Panc1 (cell line): ENCODE data around the gene ARSI. TPM values are rescaled to one million over a fixed set of nuclear protein-coding genes. Genes with fewer than 3 reads are reported as not detected.

ENCODE experiments used
- ATAC-seq: fragments of 200-7000 bp; cut with Tn5 transposase; 2 replicates; pipeline ENCODE4 v1.9.1; 2020; ENCODE audit warnings: mild to moderate bottlenecking, moderate library complexity
- BruUV-seq: library from RNA; stranded (reverse); fragments of 400-500 nt; replicated peaks from 2 replicates; lab custom pipeline; 2021; lab: Mats Ljungman, UMichigan
- CTCF ChIA-PET: fragments of 300-600 bp; sonication (Branson Sonifier 250); formaldehyde crosslinking; loops from one replicate; lab custom pipeline; 2022; ENCODE audit warnings: antibody characterized with exemption; lab: Charles Lee
- POLR2A ChIA-PET: fragments of 300-600 bp; sonication (Branson Sonifier 250); formaldehyde crosslinking; loops from one replicate; lab custom pipeline; 2022; ENCODE audit warnings: antibody characterized with exemption; lab: Charles Lee
- DNase-seq: peaks from one replicate; pipeline ENCODE4 v3.0.0-alpha.2; 2010; ENCODE audit warnings: low read depth, low spot score
- H3K27ac ChIP-seq: 2 replicates; pipeline ENCODE4 v1.5.1; 2011; ENCODE audit warnings: mild to moderate bottlenecking, low read length, inconsistent platforms
- H3K27me3 ChIP-seq: fragments of 200-500 bp; sonication (Bioruptor generic); 2 replicates; pipeline ENCODE4 v1.6.0; 2014; ENCODE audit warnings: low read length, inconsistent platforms; ENCODE audit not compliant: control insufficient read depth, insufficient read depth
- H3K36me3 ChIP-seq: fragments of 200-500 bp; sonication (Bioruptor generic); 2 replicates; pipeline ENCODE4 v1.5.1; 2014; ENCODE audit warnings: inconsistent platforms, mild to moderate bottlenecking, low read length, moderate library complexity; ENCODE audit not compliant: control insufficient read depth, insufficient read depth
- H3K4me1 ChIP-seq: 2 replicates; pipeline ENCODE4 v1.5.1; 2011; ENCODE audit warnings: inconsistent platforms, mild to moderate bottlenecking, low read length, moderate library complexity; ENCODE audit not compliant: control insufficient read depth, insufficient read depth
- H3K4me3 ChIP-seq, 2 experiments: 2 replicates each; pipeline ENCODE4 v1.5.1; 2011 to 2012; ENCODE audit warnings: low read depth in 2 of 2, low read length in 2 of 2, mild to moderate bottlenecking in 2 of 2, inconsistent platforms in 1 of 2, moderate library complexity in 1 of 2
- H3K9me3 ChIP-seq: fragments of 200-500 bp; sonication (Bioruptor generic); 2 replicates; pipeline ENCODE4 v1.5.1; 2014; ENCODE audit warnings: low read depth, mild to moderate bottlenecking, inconsistent platforms, low read length, moderate library complexity; ENCODE audit not compliant: control insufficient read depth, insufficient read depth
- POLR2AphosphoS5 ChIP-seq: IDR thresholded peaks from 2 replicates; pipeline ENCODE4 v1.6.1; 2012; ENCODE audit warnings: mild to moderate bottlenecking, low read depth, low read length, moderate library complexity
- SIN3A ChIP-seq: IDR thresholded peaks from 2 replicates; pipeline ENCODE4 v1.6.1; 2012; ENCODE audit warnings: low read depth, mild to moderate bottlenecking, low read length, moderate library complexity, borderline replicate concordance; ENCODE audit not compliant: insufficient read depth
- TCF7L2 ChIP-seq: IDR thresholded peaks from 2 replicates; pipeline ENCODE4 v1.6.1; 2011; ENCODE audit warnings: mild to moderate bottlenecking, low read depth, low read length, inconsistent platforms
- in situ Hi-C: cut with HindIII; loops from 2 replicates; pipeline ENCODE4 v1.10.0; 2016; ENCODE audit warnings: low sequenced_read_pairs, low pct_unique_long_range_greater_than_20kb
- intact Hi-C: fragments of 100-400 bp; cut with micrococcal nuclease; formaldehyde crosslinking; loops from one replicate; pipeline ENCODE4 v1.10.0; 2022; ENCODE audit not compliant: unreplicated experiment
- total RNA-seq: library from RNA; stranded (reverse); gene quantifications from one replicate; pipeline ENCODE4 v1.2.1, GENCODE V29; 2021; ENCODE audit not compliant: unreplicated experiment
- TF ChIP-seq, protein P1 (sequence below), 2 experiments: IDR thresholded peaks; 2 replicates each; pipeline ENCODE4 v1.6.1; 2011 to 2012; ENCODE audit warnings: low read depth in 2 of 2, control low read depth in 1 of 2, low read length in 1 of 2, mild to moderate bottlenecking in 1 of 2, moderate library complexity in 1 of 2; ENCODE audit not compliant: insufficient read depth in 1 of 2
- TF ChIP-seq, protein P2 (sequence below): fragments of 450-650 bp; IDR thresholded peaks from 2 replicates; pipeline ENCODE4 v1.5.1; 2017; ENCODE audit warnings: mild to moderate bottlenecking

Gene ARSI
- total RNA-seq, 1 experiment from 2014 or later = 18.6 TPM

DNA sequence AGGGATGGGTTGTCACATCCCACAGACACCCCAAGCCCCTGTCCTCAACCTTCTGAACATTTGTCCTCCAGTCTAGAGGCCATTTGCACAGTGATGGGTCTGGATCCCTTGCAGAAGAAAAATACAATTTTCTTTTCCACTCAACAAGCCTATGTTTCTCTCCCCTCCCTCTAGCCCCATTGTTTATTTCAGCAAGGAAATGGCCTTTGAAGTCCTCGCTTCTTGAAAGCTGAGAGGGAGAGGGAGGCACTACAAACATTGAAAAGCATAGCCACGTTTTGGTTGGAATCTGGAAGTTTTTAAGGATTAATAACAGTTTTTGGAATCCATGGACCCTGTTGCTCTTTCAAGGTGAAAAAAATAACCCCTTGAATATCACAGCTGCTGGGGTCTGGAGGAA lies 24.0 kb upstream of the ARSI start:
- Histone ChIP-seq H3K27me3 (no peaks in the 10 kb centered on the region), H3K9me3 (no peaks in the 10 kb centered on the region), H3K4me1 (no peaks in the 10 kb centered on the region), H3K36me3 (no peaks in the 10 kb centered on the region), H3K27ac (no peak overlapping the region), H3K4me3 (no peak overlapping the region)
- no peak for ATAC-seq
- ChIA-PET CTCF (no interaction called here), POLR2A (no interaction called here)
- no TSS peak for BruUV-seq
- intact Hi-C loops (no loop called here), in situ Hi-C loops (no loop called here)
- no peak for TF ChIP-seq POLR2AphosphoS5
- no peak for TF ChIP-seq TCF7L2
- DNase-seq = no peak

DNA sequence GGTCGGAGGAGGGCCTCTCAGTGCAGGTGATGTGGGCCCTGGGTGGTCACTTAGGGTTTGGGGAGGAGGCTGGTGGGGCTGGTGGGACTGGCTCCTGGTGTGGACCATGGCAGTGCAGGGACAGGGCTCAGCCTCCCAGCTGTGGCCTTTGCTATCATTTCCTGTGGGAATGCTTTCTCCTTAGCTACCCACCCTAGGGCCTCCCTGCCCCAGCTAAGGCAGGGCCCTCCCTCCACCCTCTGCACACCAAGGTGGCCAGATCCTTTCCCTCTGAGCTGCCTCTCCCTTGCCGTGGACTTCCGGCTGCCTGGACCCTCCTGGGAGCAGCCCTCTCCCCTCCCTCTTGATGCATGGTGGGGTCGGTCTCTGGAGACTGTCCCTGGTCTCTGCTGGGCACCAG lies 22.7 kb upstream of the ARSI start:
- in situ Hi-C loops = no loop called here
- no peak overlapping the region for H3K27ac ChIP-seq
- H3K4me3 ChIP-seq = no peak overlapping the region
- H3K36me3 ChIP-seq = no peaks in the 10 kb centered on the region
- DNase-seq = no peak
- CTCF ChIA-PET = no interaction called here
- POLR2A ChIA-PET = no interaction called here
- no peak for ATAC-seq
- intact Hi-C loops = no loop called here
- H3K9me3 ChIP-seq = no peaks in the 10 kb centered on the region; the same call in 1 of the 2 replicates
- no peaks in the 10 kb centered on the region for H3K27me3 ChIP-seq
- TF ChIP-seq, protein P1, sequence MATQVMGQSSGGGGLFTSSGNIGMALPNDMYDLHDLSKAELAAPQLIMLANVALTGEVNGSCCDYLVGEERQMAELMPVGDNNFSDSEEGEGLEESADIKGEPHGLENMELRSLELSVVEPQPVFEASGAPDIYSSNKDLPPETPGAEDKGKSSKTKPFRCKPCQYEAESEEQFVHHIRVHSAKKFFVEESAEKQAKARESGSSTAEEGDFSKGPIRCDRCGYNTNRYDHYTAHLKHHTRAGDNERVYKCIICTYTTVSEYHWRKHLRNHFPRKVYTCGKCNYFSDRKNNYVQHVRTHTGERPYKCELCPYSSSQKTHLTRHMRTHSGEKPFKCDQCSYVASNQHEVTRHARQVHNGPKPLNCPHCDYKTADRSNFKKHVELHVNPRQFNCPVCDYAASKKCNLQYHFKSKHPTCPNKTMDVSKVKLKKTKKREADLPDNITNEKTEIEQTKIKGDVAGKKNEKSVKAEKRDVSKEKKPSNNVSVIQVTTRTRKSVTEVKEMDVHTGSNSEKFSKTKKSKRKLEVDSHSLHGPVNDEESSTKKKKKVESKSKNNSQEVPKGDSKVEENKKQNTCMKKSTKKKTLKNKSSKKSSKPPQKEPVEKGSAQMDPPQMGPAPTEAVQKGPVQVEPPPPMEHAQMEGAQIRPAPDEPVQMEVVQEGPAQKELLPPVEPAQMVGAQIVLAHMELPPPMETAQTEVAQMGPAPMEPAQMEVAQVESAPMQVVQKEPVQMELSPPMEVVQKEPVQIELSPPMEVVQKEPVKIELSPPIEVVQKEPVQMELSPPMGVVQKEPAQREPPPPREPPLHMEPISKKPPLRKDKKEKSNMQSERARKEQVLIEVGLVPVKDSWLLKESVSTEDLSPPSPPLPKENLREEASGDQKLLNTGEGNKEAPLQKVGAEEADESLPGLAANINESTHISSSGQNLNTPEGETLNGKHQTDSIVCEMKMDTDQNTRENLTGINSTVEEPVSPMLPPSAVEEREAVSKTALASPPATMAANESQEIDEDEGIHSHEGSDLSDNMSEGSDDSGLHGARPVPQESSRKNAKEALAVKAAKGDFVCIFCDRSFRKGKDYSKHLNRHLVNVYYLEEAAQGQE (IDR thresholded peaks at IDR 0.05; ENCODE audit: insufficient read depth in 1 of 2, low read depth in 2 of 2, low read length in 1 of 2) = no peak
- no peak for TF ChIP-seq POLR2AphosphoS5
- TF ChIP-seq, protein P2, sequence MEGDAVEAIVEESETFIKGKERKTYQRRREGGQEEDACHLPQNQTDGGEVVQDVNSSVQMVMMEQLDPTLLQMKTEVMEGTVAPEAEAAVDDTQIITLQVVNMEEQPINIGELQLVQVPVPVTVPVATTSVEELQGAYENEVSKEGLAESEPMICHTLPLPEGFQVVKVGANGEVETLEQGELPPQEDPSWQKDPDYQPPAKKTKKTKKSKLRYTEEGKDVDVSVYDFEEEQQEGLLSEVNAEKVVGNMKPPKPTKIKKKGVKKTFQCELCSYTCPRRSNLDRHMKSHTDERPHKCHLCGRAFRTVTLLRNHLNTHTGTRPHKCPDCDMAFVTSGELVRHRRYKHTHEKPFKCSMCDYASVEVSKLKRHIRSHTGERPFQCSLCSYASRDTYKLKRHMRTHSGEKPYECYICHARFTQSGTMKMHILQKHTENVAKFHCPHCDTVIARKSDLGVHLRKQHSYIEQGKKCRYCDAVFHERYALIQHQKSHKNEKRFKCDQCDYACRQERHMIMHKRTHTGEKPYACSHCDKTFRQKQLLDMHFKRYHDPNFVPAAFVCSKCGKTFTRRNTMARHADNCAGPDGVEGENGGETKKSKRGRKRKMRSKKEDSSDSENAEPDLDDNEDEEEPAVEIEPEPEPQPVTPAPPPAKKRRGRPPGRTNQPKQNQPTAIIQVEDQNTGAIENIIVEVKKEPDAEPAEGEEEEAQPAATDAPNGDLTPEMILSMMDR = no peak
- TF ChIP-seq SIN3A = no peak
- no peak for TF ChIP-seq TCF7L2
- BruUV-seq = no TSS peak
- peaks cover 3% of the 10 kb centered on the region; the same call in 1 of the 2 replicates for H3K4me1 ChIP-seq

DNA sequence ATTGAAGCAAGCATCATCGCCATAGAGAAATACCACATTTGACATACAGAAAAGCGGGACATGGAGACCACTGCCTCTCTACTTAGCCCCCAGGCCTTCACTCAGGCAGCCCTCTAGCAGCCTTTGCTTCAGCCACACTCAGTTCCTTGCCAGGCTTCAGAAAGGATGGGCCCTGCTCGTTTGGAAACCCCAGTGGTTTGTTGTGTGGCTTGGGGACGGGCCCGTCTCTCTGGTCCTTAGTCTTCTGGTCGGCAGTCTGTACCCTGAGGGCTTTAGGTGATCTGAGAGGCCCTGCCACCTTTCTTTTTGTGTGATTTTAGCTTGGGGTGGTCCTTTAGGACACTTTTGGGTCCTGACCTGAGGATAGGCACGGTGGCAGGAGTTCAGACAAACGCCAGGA lies 21.1 kb upstream of the ARSI start:
- CTCF ChIA-PET = no interaction called here
- no peak overlapping the region for H3K4me3 ChIP-seq
- H3K9me3 ChIP-seq = no peaks in the 10 kb centered on the region; the same call in 1 of the 2 replicates
- H3K27ac ChIP-seq = no peak overlapping the region
- no peaks in the 10 kb centered on the region for H3K36me3 ChIP-seq
- peaks cover 19% of the 10 kb centered on the region for H3K4me1 ChIP-seq
- no peak for ATAC-seq
- BruUV-seq = no TSS peak
- in situ Hi-C loops (no loop called here), intact Hi-C loops (no loop called here)
- no peak for DNase-seq
- POLR2A ChIA-PET = no interaction called here
- H3K27me3 ChIP-seq = no peaks in the 10 kb centered on the region
- no peak for TF ChIP-seq TCF7L2
- TF ChIP-seq POLR2AphosphoS5 = no peak
- TF ChIP-seq, protein P1 (IDR thresholded peaks at IDR 0.05; ENCODE audit: insufficient read depth in 1 of 2, low read depth in 2 of 2, low read length in 1 of 2) = no peak
- TF ChIP-seq SIN3A = no peak
- TF ChIP-seq, protein P2 = no peak
